ENCODE data around the gene TAF3.

DNA sequence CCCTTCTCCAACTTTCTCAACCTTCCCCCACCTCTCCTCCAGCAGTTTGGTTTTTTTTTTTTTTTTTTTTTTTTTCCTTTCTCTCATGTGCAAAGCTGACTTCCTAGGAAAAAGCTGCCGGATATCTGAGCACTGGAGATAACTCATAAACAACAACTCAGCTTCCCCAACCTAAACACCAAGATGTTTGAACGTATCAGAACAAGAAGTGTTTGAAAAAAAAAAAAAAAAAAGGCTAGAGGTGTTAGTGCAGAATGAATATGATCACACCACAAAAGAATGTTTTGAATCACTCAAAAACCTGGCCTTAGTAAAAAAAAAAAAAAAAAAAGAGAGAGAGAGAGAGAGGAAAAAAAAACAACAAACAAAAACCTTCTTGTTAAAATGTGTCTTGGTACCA, 247.3 kb downstream of the TAF3 start:
- TF ChIP-seq TCF7L2 (IDR thresholded peaks at IDR 0.05; ENCODE audit: low read depth, low read length) = no peak
- TF ChIP-seq, protein P1, sequence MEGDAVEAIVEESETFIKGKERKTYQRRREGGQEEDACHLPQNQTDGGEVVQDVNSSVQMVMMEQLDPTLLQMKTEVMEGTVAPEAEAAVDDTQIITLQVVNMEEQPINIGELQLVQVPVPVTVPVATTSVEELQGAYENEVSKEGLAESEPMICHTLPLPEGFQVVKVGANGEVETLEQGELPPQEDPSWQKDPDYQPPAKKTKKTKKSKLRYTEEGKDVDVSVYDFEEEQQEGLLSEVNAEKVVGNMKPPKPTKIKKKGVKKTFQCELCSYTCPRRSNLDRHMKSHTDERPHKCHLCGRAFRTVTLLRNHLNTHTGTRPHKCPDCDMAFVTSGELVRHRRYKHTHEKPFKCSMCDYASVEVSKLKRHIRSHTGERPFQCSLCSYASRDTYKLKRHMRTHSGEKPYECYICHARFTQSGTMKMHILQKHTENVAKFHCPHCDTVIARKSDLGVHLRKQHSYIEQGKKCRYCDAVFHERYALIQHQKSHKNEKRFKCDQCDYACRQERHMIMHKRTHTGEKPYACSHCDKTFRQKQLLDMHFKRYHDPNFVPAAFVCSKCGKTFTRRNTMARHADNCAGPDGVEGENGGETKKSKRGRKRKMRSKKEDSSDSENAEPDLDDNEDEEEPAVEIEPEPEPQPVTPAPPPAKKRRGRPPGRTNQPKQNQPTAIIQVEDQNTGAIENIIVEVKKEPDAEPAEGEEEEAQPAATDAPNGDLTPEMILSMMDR (IDR thresholded peaks at IDR 0.05) = no peak
- no peak for TF ChIP-seq POLR2AphosphoS5 (IDR thresholded peaks at IDR 0.05; ENCODE audit: low read depth, low read length)

Measured in Panc1 (cell line).